ENCODE results near the gene RAD51B.

Gene RAD51B

DNA sequence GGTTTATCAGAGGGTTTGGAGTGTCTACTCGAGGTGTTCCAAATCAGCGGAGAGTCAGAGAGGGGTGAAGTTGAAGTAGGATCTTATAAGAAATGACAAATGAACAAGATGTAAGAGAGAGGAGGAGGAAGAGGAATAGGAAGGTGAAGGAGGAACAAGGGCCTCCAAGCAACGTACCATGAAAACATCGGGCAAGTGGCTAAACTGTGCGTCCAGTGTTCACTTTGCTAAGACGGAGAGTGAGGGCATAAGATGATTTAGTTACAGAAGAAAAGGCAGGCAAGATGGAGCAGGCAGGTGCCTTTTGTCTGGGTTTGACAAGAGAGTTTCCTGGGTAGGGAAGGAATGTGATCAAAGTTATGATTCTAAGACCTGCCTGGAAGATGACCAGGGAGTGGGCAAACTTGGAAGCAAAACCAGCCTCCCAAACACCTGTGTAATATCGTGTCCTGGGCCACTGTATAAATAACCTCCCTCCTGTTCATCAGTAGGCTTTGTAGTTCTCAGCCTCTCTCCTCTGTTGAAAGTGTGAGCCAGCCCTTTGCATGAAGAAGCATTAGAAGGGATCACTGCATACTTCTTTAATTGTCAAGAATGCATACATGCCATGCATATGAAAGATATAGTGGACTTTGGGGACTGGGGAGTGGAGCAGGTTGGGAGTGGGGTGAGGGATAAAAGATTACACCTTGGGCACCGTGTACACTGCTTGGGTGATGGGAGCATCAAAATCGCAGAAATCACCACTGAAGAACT, 861.9 kb downstream of the RAD51B start:
- DNase-seq (ENCODE audit: low spot score) = no peak
- ChIA-PET CTCF (interaction anchor here (0.7 kb wide), 1 partner anchor 185 kb away, joined by 4 read pairs; no protein-coding TSS in a partner anchor), POLR2A (ENCODE audit: low non-redundant PET) (interaction anchor here (0.6 kb wide), 1 partner anchor 232 kb away, joined by 4 read pairs; no protein-coding TSS in a partner anchor)
- no peak for TF ChIP-seq CTCF (conservative IDR thresholded peaks at IDR 0.05; ENCODE audit: low read depth)
- no peak overlapping the region; the same call in 1 of the 2 replicates for H3K27ac ChIP-seq

DNA sequence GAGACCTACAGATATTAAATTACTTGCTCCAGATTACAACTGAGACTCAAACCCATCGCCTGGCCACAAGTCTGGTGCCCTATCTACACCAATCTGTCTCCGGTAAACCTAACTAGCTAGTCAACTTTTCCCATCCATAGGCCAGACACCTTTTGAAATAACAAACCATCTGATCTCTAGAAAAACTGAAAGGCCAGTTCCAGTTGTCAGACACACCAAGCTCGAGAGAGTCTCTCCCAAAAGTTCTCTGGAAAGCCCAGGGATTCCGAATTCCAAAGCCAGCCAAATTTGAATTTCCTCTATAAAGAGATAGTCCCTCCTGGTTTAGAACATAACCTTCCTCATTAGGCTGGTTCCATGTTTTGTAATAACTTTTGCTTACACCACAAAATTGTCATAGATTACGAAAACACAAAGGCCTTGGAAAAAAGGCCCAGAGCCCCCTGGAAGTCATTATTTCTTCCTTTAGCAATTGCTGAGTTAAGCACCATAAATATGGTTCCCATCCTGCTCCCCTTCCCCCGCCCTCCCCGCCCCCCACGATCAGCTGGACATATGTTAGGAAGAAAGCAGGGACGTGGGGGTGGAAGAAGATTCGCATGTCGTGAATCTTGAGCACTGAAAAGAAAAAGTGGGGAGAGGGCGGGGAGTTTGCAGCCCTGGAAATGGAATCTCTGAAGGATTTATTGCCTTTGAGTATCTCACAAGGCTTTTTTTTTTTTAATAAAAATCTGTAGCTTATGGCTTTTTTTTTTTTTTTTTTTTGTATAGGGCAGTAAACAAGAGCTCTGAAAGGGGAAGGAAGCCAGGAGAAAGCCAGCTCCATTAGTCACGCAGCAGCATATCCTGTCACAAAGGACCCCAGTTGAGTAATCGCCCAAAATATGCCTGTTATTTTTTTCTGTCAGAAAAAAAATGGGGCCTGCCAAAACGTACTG, 862.9 kb downstream of the RAD51B start:
- ChIA-PET POLR2A (ENCODE audit: low non-redundant PET) (interaction anchor here (0.6 to 1.2 kb wide), 2 partner anchors 11 to 716 kb away, joined by 5 to 6 read pairs; partner anchors contain the start of gene SLC39A9), CTCF (interaction anchor here (0.6 kb wide), 2 partner anchors 134 to 142 kb away, joined by 4 to 7 read pairs; no protein-coding TSS in a partner anchor)
- H3K27ac ChIP-seq = peak overlapping the region; percentile 95
- no peak for TF ChIP-seq CTCF (conservative IDR thresholded peaks at IDR 0.05; ENCODE audit: low read depth)
- DNase-seq (ENCODE audit: low spot score) = peak; percentile 79

- CTCF ChIA-PET = interaction anchor here (0.6 kb wide), 3 partner anchors 134 to 866 kb away, joined by 3 to 7 read pairs (median 4); no protein-coding TSS in a partner anchor
- H3K27ac ChIP-seq = peak overlapping the region; percentile 95
- TF ChIP-seq CTCF (conservative IDR thresholded peaks at IDR 0.05; ENCODE audit: low read depth) = no peak
- POLR2A ChIA-PET (ENCODE audit: low non-redundant PET) = interaction anchor here (1.2 kb wide), 1 partner anchor 10 kb away, joined by 5 read pairs; no protein-coding TSS in a partner anchor
- DNase-seq (ENCODE audit: low spot score) = no peak
Observed at GRCh38 chr14:68683326-68683725, 863.7 kb downstream of the RAD51B start.

- no peak for DNase-seq (ENCODE audit: low spot score)
- no peak for TF ChIP-seq CTCF (conservative IDR thresholded peaks at IDR 0.05; ENCODE audit: low read depth)
- CTCF ChIA-PET = interaction anchor here (0.8 kb wide), 1 partner anchor 8 kb away, joined by 5 read pairs; no protein-coding TSS in a partner anchor
- POLR2A ChIA-PET (ENCODE audit: low non-redundant PET) = no interaction called here
- H3K27ac ChIP-seq = peak overlapping the region; percentile 95
Observed at GRCh38 chr14:68684466-68685418, 865.2 kb downstream of the RAD51B start.

DNA sequence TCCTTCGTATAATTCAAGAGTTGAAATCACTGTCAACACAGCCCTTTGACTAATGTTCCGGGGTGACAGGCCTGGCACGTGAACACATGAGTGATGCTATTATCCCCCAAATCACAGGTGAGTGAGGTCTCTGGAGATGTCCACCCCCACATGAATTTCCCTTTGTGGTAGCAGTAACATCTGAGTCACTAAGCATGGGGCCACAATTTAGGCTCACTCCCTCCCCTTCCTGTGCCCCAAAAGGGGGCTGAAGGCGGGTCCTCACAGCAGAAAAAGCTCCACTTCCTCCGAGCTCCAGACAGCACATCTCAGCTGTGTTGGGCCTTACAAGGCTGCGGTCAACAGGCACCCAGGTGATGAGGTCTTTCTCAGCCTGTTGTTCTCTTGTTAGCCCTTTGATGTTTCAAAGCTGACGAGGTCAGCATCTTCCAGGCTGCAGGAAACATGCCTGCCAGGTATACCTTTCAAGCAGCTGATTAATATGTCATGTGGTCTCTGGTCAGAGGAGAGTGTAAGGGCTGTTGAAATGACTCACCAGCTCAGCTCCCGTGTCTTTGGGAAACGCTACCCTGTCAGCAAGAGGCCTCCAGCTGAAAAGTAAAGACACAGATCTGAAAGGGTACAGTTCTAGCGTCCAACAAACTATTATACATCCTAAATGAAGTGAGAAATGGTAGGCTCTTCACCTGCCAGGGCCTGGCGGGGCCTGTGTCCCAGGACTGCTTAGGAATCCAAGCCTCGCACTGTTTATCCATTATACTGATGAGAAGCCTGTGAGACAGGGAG, 866.0 kb downstream of the RAD51B start:
- ChIA-PET POLR2A (ENCODE audit: low non-redundant PET) (no interaction called here), CTCF (interaction anchor here (0.8 kb wide), 1 partner anchor 9 kb away, joined by 5 read pairs; no protein-coding TSS in a partner anchor)
- TF ChIP-seq CTCF (conservative IDR thresholded peaks at IDR 0.05; ENCODE audit: low read depth) = no peak
- DNase-seq (ENCODE audit: low spot score) = peak; percentile 88
- H3K27ac ChIP-seq = peak overlapping the region; percentile 86

Measured in RWPE1 (cell line).